Measurements from ENCODE around the gene BANK1.
A peak's percentile ranks its signal among the peaks of the same experiment; 100 is the strongest.

Gene BANK1

GRCh38 chr4:101790521-101791181 is at the start of gene BANK1:
Gene BANK1, plus strand, starts transcription at chr4:101790730. Its CDS starts 151 bp downstream, at chr4:101790881.
- peak; percentile 23 for DNase-seq (ENCODE audit: low spot score)

- no peak for DNase-seq (ENCODE audit: low spot score)
Observed at GRCh38 chr4:101753721-101754120, 36.8 kb upstream of the BANK1 start.

DNA sequence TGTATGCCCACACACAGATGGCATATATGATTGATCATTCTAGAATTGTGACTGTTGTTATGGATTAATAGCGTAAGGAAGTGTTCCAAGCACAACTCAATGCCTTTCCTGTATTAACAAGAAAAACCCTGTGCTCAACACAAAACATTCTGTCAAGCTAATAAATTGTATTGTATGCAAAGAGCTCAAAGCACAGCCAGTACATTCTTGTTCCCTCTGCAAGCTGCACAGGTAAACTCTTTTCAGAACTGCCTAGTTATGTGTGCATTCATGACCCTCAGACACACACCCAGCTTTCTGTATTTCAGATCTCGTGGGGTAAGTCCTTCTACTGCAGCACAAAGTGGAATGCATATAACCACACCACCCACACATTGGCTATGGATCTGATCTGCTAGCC is 34.3 kb upstream of the BANK1 start:
- DNase-seq (ENCODE audit: low spot score) = no peak

DNA sequence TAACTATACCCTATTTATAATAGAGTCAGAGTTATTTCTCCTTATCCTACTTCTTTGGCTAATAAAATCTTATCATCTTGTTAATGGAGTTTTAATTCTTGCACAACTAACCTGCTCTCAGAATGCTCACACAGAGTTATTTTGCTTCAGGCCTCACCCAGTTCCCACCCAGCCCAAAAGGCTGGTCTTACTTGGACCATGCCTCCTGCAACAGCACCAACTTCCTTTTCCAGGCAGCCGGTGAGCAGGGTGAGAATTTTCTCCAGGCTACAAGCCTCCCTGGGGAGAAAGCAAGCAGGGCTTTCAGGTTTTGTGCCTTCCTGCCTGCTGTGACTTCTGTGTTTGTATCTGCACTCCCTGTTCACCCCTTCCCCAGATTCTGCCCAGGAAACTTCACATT is 29.1 kb upstream of the BANK1 start:
- DNase-seq (ENCODE audit: low spot score) = no peak

- DNase-seq (ENCODE audit: low spot score) = no peak
Observed at GRCh38 chr4:101762025-101762424, 28.5 kb upstream of the BANK1 start.

DNA sequence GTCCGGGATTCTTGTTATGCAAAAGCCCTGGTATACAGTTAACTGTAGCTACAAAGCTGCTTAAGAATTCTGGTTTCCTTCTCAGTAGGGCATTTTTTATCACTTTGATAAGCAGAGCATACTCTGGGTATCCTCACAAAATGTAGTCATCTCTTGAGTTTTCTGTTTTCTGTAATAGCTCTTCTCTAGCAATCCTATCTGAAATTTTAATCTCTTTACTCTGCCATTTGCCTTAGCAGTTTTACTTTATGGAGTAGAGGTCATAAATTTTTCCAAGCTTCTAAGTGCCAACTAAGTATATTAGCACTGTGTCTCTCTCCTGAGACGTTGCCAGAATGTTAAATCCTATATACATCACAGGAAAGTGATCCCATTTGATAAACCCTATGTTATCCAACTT is 28.0 kb upstream of the BANK1 start:
- DNase-seq (ENCODE audit: low spot score) = no peak

DNA sequence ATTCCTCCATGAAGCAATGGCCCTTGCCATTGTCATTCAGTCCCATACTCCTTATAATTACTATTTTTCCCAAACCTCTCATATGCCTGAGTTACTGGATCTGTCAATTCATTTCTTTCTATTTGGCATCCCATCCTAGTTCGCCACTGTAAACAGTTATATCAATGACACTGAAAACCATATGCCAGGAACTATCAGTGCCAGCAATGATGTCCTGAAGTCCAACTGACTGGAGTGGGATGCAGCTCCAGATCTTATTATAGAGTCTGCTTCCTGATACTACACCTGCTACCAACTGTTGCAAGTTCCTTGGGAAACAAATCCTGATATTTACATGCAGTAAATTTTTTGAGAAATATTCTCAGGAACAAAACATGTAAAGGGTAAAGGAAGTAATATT is 27.0 kb upstream of the BANK1 start:
- DNase-seq (ENCODE audit: low spot score) = no peak

DNA sequence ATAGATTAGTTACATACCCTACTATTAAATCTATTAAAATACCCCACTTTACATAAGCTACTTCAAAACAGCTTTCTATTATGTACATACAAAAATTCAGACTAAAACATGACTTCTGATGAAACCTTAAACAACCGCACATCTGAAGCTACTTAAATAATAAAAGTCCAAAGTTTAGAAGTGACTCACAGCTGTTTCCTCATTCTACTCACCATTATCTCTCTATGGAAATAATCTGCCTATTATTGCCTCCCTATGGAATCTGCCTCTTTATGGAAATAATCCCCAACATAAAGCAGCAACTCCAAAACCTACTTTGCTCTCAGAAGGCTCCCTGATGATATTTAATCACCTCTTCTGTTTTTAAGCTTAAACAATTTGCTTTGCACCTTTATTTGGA is 15.7 kb upstream of the BANK1 start:
- no peak for DNase-seq (ENCODE audit: low spot score)

- no peak for DNase-seq (ENCODE audit: low spot score)
Observed at GRCh38 chr4:101777431-101777830, 13.1 kb upstream of the BANK1 start.

- no peak for DNase-seq (ENCODE audit: low spot score)
Observed at GRCh38 chr4:101780284-101780683, 10.2 kb upstream of the BANK1 start.

GRCh38 chr4:101782546-101782945 is 8.0 kb upstream of the BANK1 start:
- no peak for DNase-seq (ENCODE audit: low spot score)

GRCh38 chr4:101784957-101785356 is 5.6 kb upstream of the BANK1 start:
- DNase-seq (ENCODE audit: low spot score) = no peak

GRCh38 chr4:101785486-101785885 is 5.0 kb upstream of the BANK1 start:
- DNase-seq (ENCODE audit: low spot score) = no peak

GRCh38 chr4:101787701-101788316 is 2.7 kb upstream of the BANK1 start:
- no peak for DNase-seq (ENCODE audit: low spot score)

DNA sequence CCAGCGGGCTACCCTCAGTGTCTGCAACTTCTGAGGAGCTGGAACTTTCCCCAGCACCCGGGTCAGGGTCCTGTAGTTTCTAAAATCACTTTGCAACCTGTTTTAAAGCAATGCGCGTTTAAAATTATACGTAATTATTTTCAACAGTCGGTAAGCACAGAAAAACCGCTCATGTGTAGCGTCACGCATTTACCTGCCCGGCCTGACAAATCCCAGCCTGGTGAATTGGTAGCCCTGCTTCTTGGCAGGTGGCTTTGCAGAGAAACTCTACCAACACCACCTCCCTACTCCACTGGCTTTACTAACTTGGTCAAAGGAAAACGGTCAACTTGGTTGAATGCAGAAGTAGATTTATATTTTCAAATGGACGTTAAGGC is 640 bp downstream of the BANK1 start:
- DNase-seq (ENCODE audit: low spot score) = no peak

DNA sequence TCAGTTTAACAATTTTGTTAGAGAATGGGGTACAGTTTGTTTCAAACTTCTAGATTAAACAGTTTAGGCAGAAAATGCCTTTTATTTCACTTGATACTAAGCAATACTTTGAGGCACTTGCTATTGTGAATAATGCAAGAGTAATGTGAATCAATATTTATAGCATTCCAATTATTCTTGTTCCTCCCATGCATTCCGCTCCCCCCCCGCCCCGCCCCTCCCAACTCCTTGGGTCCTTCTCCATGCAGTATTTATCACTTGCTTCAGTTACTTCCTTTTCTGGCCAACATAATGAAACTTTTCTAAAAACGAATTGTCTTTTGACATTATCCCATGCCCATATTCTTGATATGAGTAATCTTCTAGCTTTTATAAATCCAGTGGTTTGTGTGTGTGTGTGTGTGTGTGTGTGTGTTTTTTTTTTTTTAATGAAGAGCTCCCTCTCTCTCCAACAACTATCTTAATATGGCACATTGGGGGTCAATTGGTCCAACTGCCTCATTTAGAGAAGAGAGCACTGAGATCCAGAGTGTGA is 1.6 kb downstream of the BANK1 start:
- no peak for DNase-seq (ENCODE audit: low spot score)

- no peak for DNase-seq (ENCODE audit: low spot score)
Observed at GRCh38 chr4:101793397-101793796, 2.9 kb downstream of the BANK1 start.

- no peak for DNase-seq (ENCODE audit: low spot score)
Observed at GRCh38 chr4:101794806-101795205, 4.3 kb downstream of the BANK1 start.

GRCh38 chr4:101795704-101796103 is 5.2 kb downstream of the BANK1 start:
- no peak for DNase-seq (ENCODE audit: low spot score)

DNA sequence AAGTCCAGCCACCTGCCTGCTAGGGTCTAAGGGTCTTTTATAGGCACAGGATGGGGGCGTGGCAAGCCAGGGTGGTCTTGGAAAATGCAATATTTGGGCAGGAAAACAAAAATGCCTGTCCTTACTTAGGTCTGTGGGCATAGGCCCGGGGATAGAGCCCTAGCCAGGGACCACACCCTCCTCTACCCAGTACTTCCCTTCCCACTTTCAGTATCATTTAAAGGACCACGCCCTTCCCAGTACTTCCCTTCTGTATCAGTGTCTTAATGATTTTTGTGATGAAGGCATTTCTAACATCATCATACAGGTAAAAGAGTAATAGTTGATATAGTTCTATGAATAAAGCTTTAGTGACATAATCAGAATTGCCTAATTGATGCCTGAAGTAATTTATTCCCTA is 11.4 kb downstream of the BANK1 start:
- DNase-seq (ENCODE audit: low spot score) = no peak

DNA sequence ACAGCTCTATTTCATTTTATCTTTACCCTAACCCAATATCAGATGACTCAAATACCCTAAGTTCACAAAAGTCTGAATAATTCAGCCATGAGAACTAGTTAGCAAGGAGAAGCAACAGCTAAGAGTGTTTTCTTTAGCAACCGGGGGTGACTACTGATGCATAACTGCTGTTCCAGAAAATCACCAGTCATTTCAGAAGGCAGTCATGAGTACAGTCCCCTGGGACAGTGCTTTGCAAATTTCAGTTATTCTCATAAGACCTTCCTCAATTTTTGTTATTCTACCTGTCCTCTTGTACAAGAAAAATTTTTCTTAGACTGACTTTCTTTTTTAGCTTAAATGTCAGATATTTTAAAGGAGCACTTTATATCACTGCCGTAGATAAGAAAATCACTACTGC is 16.4 kb downstream of the BANK1 start:
- DNase-seq (ENCODE audit: low spot score) = no peak

- no peak for DNase-seq (ENCODE audit: low spot score)
Observed at GRCh38 chr4:101807351-101807750, 16.8 kb downstream of the BANK1 start.

GRCh38 chr4:101813604-101814003 is 23.1 kb downstream of the BANK1 start:
- DNase-seq (ENCODE audit: low spot score) = no peak

DNA sequence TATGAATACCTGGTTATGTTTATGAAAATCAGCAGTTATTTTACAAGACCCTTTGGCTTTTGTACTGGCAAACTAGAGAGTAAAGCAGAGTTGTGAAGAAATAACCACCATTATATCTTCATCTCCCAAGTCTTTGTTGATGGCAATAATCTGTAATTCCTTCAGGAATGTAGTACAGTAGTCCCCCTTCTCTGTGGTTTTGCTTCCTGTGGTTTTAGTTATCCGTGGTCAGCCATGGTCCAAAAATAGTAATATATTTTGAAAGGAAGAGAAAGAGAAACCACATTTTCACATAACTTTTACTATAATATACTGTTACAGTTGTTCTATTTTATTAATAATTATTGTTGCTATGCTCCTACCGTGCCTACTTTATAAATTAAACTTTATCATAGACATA is 27.8 kb downstream of the BANK1 start:
- peak; percentile 0 for DNase-seq (ENCODE audit: low spot score)
